Posterior vena cava (tissue), 2 donors: ENCODE measurements around the gene GYPA. TPM values are rescaled to one million over a fixed set of nuclear protein-coding genes. Genes with fewer than 3 reads are reported as not detected.
"Not testable (repeated sequence)": the region's sequence is repeated elsewhere in the genome, so short reads cannot be mapped to it uniquely, and the experiment has no call there.

Source experiments
- DNase-seq: peaks from one replicate; pipeline ENCODE4 v3.0.0-alpha.2; 2020; ENCODE audit warnings: low spot score
- intact Hi-C, 2 donors: fragments of 100-400 bp; cut with DNase I; formaldehyde crosslinking; loops; one replicate each; pipeline versions ENCODE4 v1.14.1 to v1.14.2; 2022 to 2023
- total RNA-seq, 2 donors: library from RNA; stranded (reverse); fragmentation: NEBNext Ultra II Directional; extraction: Animal tissue kit (Norgen Biotek cat#: 25700); gene quantifications; one replicate each; pipeline ENCODE4 v1.2.1, GENCODE V29; 2021
- donor health status: DM: yes; HTN: yes; CAD: no.
- donor health status: DM: yes; HTN: yes; CAD: no.

GYPA gene
- total RNA-seq, 2 donors from 2014 or later, result 0.65 TPM; not detected in 1

DNA sequence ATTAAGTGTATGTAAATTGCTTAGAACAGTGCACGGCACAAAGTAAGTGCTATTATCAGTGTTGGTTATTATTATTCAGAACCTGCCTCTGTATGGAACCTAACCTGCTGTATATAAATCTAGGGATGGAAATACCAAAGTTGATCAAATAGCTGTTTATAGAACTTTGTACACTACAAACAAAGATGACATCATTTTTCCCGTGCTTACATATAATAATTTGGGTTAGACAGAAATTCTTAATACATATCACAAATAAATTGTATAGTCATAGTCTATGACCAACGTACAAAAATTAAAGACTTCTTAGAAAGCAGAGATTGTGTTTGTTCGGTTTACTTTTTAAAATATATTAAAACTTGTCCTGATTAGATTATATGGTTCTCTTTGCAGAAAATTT is 4.3 kb downstream of the GYPA start:
- intact Hi-C loops, DNase-seq: not testable (repeated sequence)

DNA sequence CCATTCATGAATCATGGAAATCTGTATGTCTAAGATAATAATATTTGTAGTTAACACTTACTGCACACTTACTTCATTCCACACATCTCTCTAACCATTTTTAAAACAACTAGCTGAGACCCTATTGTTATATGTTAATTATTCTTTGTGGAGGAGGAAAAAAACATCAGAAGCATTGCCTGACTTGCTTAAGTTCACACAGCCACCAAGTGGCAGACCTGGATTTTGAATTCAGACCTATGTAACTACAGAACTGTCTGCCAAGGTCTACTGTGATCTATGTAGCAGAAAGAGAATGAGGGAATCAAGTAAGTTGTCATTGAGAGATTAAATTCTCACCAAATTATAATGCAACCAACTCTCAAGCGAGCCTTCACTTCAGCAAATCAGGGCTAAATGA is 10.4 kb downstream of the GYPA start:
- intact Hi-C loops, DNase-seq: not testable (repeated sequence)

DNA sequence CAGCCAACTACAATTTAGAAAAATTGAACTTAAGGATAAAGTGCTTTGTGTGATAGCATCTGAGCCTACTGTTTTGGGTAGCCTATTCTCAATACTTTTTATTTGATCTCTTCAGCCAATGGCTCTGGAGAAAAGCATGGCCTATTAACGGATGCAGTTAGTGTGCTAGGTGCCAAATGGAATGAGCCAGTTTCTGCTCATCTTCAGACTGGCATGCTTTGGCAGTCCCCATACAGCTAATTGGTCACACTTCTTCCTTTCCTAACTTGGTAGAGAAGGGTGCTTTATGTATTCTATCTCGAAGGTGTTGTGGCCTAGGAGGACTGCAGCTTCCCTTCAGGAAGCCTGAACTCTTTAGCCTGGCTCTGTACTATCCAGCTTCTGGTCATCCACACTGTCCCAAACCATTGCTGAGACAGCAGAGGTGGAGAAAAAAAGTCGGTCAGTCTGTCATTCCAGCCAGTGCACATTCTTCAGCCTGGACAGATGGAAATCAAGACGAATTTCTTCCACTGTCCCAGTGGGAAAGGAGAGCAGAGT is 11.1 kb downstream of the GYPA start:
- DNase-seq, intact Hi-C loops: not testable (repeated sequence)

DNA sequence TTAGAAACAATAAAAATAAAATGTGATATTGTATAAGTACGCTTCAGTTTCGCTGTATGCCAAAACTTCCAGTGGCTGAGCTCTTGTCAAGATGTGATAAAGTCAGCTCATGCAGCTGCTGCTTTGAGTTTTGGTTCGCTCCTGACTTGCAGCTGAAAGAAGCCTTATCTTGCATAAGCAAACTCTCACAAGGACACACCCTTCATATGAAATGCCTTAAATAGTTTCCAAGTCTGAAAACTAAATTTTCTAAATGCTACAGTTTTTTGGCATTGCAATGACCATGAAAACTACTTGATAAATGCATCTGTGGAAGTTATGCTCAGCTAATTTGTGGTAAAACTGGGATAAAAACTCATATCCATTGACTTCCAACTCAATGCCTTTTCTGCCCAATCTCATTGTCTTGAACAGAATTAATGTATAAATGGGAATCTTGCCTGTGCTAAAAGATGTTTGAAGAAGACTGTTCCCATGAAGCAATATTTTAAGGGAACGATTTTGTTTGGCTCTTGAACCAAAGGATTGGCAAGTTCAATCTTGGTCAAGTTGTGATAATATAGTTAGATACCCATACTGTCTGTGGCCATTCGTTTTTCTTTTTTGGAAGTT is 11.7 kb downstream of the GYPA start:
- DNase-seq, intact Hi-C loops: not testable (repeated sequence)

DNA sequence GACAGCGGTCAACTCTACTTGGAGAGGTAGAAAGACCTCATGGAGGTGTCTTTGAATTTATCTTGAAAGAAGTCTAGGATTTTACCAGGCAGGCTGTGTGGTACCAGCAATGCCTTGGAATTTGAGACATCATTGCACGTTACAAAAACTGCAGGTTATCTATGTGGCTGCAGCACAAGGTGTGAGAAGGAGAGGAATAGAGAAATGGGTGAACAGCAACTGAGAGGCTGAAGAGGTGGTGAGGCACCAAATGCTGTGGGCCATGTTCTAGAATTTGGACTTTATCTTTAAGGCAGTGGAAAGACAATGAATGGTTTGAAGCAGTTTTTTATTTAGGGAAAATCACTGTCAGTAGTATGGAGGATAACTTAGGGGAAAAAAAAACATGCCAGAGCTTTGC is 15.4 kb downstream of the GYPA start:
- intact Hi-C loops, DNase-seq: not testable (repeated sequence)

DNA sequence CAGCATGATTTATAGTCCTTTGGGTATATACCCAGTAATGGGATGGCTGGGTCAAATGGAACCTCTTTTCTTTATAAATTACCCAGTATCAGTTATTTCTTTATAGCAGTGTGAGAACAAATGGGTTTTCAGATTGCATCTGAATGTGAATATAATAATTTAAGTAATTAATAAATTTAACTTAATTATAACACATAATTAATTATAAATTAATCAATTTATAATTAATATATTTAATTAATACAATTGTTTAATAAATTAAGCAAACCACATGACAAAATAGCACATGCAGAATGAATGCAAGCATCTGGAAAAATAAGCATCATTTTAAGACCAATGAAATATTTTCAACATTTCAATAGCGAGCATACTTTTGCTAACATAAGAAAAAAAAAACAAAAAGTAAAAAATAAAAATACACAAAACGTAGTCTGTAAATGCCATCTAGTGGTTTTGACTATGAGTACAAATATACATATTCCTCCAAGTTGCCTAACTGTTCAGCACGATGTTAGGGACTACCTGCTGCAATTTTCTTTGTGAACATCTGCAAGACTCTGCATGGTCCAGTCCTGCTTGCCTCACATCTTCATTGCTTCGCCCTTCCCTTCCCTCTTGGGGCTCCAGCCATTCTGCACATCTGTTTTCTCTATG is 16.4 kb downstream of the GYPA start:
- DNase-seq, intact Hi-C loops: not testable (repeated sequence)

DNA sequence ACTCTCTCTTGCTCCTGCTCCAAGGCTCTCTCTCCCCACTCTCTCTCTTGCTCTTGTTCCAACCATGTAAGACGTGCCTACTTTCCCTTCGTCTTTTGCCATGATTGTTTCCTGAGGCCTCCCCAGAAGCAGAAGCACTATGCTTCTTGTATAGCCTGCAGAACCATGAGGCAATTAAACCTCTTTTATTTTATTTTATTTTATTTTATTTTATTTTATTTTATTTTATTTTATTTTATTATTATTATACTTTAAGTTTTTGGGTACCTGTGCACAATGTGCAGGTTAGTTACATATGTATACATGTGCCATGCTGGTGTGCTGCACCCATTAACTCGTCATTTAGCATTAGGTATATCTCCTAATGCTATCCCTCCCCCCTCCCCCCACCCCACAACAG is 17.2 kb downstream of the GYPA start:
- DNase-seq, intact Hi-C loops: not testable (repeated sequence)

DNA sequence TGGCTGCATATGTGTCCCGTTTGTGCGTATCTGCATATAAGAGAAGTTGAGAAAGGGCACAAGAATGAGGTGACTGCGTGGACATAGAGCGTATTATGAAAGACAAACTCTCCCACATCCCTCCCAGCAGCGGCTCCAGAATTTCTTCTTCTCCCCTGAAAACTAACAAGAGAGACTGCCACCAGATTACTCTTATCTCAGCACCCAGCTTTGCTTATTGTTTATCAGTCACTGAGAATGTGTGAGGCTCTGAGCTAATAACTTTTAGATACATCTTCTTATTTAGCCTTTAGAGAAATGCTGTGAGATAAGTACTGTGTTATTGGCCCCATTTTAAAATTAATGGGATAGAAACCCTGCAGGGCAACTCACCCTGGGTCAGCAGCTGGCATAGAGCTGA is 20.8 kb downstream of the GYPA start:
- not testable (repeated sequence) for DNase-seq

DNA sequence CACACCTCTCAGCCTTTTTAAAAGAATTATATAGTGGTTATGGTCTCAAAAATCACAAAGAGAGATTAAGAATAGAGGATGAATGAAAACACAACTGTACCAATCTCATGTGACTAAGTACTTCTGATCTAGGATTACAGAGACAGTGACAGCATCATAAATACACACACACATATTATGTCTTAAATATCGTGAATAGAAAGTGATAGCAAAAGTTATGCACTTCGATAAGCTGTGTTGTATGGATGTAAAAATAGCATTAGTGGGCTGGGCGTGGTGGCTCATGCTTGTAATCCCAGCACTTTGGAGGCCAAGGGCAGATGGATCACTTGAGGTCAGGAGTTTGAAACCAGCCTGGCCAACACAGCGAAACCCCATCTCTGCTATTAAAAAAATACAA is 25.0 kb downstream of the GYPA start:
- no peak for DNase-seq
- intact Hi-C loops, result no loop called here

More for the DNA sequence above, 20.8 kb downstream of the GYPA start:
- intact Hi-C loops, result not testable (repeated sequence)

DNA sequence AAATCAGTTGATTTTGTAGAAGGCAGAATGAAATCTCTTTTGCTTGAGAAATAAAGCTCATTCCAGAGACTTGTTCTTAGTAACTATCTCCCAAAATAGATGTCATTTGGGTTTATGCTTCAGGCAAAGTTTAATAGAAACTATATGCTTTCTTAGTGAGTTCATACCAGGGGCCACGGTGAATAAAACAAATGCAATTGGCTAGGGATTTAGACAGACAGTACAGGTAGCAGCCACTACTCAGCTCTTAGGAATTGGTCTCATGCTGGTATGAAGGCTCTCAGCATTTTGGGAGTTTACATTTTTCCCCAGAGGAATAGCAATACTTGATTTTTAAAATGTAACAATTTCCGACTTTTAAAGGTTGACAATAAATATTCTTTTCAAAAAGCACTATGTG is 27.0 kb downstream of the GYPA start:
- intact Hi-C loops, result no loop called here
- DNase-seq, result no peak

DNA sequence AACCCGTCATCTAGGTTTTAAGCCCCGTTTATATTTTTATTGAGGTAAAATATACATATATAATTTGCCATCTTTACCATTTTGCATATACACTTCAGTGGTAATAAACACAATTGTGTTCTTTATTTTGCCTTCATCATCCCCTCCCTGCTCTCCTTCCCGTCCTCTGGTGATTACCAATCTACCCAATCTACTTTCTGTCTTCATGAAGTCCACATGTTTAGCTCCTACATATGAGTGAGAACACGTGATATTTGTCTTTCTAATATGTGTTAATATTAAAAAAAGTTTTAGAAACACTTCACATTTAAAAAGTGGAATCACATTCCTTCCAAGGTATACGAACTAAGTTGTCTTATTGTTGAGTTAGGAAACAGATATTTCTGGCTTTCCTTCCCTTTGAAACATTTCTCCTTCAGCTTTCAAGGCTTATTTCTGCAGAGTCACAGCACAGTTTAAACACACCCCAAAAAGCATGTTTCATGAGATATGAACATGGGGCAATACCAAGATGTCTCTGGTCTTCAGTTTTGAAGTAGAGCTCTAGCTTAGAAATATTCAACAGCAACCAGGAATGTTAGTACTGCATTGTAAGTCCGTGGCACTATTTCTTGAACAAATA is 35.9 kb downstream of the GYPA start:
- intact Hi-C loops, result no loop called here
- no peak for DNase-seq

DNA sequence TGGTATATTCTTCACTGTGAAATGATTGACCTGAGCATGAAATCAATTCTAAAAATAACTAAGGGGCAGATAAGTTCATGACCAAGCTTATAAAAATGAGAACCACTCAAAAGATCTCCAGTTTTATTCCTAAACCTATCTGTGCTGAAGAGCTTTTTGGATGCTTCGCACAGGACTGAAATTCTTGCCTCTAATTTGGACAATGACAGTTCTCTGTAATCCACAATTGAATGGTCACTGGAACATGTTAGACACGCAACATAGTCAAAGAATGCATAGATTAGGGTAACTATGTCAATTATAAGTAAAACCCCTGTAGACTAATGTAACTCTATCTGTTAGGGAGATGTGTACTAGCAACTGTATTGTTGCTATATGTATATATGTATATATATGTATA is 42.7 kb downstream of the GYPA start:
- intact Hi-C loops, DNase-seq: not testable (repeated sequence)

DNA sequence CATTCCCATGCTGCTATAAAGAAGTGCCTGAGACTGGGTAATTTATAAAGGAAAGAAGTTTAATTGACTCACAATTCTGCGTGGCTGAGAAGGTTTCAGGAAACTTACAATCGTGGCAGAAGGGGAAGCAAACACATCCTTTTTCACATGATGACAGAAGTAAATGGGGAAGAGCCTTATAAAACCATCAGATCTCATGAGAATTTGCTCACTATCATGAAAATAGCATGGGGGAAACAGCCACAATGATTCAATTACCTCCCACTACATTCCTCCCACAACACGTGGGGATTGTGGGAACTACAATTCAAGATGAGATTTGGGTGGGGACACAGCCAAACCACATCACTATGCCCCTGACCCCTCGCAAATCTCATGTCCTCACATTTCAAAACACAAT is 46.5 kb downstream of the GYPA start:
- intact Hi-C loops, DNase-seq: not testable (repeated sequence)

DNA sequence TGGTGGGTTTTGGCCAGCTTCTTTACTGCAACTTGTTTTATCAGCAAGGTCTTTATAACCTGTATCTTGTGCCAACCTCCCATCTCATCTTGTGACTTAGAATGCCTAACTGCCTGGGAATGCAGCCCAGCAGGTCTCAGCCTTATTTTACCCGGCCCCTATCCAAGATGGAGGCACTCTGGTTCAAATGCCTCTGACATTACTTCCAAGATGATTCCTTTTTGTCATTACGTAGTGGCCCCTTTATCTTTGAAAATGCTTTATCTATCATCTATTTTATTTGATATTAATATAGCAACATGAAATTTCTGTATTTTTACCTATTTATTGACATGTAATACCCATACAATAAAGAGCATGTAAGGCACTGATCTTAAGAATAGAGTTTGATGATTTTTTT is 49.3 kb downstream of the GYPA start:
- DNase-seq, intact Hi-C loops: not testable (repeated sequence)

DNA sequence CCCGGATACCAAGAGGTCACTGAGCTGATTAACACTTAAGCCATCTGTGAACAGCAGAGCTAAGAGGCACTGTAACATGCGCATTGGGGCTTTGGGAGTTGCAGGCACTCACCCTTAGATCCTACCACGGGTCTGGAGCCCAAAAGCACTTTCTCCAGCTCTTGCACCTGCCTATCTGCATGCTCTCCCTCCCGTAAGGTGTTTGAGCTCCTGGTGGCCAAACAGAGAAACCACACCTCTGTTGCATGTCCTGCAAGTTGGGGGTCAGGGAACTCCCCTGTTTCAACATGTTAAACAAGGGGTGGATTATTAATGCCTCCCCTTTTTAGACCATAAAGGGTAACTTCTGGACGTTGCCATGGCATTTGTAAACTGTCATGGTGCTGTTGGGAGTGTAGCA is 49.8 kb downstream of the GYPA start:
- DNase-seq, result no peak
- intact Hi-C loops, result no loop called here

DNA sequence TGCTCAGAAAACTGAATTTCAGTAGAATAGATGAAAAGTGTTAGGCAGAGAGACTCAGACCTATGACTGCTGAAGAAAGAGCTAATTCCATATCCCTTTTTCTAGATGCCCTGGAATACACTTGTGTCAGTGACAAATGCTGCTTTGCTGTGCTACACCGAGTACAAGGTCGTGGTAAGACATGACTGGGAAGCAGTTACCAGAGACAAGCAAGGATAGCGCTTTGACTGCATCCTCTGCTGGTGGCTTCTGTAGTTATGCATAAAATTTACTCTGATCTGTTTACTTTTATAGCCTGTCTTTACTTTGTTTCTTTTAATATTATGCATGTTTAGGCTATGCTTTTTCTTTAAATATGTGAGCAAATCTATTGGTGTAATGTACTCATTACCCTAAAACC is 58.5 kb downstream of the GYPA start:
- DNase-seq, intact Hi-C loops: not testable (repeated sequence)

DNA sequence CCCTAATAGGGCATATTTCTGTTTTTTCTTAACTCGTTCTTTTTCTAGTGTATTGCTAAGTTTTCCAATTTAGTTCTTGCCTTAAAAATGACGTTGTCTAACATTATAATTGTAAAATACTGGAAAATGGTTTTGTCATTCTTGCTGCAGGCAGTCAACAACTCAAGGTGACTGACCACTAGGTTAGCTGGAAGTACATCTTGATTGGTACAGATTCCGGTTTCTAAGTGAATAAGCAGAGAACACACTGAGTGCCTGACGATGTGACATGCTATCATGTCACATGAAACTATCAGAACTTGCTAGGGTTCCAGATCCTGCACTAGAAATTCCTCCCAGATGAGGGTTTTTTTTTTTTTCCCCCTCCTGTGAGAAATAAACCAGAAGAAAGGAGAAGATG is 60.4 kb downstream of the GYPA start:
- DNase-seq, intact Hi-C loops: not testable (repeated sequence)

DNA sequence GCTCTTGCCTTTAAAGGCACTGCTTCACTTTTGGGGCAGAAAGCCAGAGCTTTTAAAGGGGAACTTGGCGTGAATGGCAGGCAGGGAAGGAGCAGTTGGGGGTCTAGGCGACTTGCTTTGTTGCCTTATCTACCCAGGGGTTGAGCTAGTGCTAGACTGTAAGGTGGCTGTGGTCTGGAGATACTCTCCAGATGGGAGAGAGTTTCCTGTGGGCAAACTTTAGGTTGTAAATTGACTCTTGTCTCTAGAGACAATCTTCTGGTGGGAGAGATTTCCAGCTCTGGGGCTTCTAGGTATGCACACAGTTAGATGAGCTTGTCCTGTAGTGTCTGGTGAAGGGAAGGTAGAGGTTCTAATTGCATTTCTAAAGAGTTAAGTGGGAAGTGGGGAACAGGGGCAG is 61.8 kb downstream of the GYPA start:
- DNase-seq, intact Hi-C loops: not testable (repeated sequence)

DNA sequence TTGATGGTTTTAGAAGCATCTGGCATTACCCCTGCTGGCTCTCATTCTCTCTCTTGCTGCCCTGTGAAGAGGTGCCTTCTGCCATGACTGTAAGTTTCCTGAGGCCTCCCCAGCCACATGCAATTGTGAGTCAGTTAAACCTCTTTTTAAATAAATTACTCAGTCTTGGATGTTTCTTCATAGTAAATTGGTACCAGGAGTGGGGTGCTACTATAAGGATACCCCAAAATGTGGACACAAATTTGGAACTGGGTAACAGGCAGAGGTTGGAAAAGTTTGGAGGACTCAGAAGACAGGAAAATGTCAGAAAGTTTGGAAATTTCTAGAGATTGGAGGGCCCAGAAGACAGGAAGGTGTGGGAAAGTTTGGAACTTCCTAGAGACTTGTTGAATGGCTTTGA is 79.0 kb downstream of the GYPA start:
- DNase-seq, intact Hi-C loops: not testable (repeated sequence)

DNA sequence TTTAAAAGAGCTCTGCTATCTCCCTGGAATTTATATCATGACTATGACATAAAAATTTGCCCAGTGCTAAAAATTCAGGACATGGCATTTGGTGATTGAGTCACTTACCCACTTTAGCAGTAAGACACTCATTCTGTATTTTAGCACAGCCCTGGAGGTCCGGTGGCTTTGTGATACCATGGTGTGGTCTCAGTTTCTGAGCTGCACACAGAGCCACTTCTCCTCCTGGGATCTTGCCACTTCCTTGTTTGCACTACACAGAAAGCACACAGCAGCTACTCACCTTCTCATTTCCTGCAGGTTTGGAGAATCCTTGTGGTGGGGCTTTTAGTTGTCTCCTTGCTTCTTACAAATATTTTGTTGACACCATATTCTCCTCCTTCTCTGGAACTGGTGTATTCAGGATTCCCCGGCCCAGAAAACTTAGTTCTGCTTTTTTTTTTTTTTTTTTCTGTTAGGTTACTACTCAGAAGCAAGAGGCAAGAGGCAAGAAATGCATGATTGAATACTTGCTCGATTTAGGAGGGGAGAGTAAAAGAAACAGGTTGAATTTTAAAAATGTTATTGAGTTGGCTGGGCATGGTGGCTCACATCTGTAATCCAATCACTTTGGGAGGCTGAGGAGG is 80.2 kb downstream of the GYPA start:
- intact Hi-C loops, DNase-seq: not testable (repeated sequence)
